Lung (tissue), 12 donors: ENCODE measurements around the gene LRP5. TPM values are rescaled to one million over a fixed set of nuclear protein-coding genes. Genes with fewer than 3 reads are reported as not detected.

Experiments
- ATAC-seq: fragments of 200-7000 bp; cut with Tn5 transposase; one replicate; pipeline ENCODE4 v1.9.1; 2020; ENCODE audit warnings: moderate number of reproducible peaks; ENCODE audit not compliant: insufficient read depth, low FRiP score
- DNase-seq, 3 donors: peaks; one replicate each; pipeline ENCODE4 v3.0.0-alpha.2; 2013 to 2017
- H3K27ac ChIP-seq, 2 donors: one replicate each; pipeline ENCODE4 v1.5.1; 2013; ENCODE audit warnings: mild to moderate bottlenecking in 2 of 2, moderate library complexity in 2 of 2, control low read depth in 1 of 2, inconsistent platforms in 1 of 2, low read depth in 1 of 2, low read length in 1 of 2
- H3K27me3 ChIP-seq, 3 donors: one replicate each; pipeline ENCODE4 v1.5.1; 2013; ENCODE audit warnings: low read length in 2 of 3; ENCODE audit not compliant: control insufficient read depth in 3 of 3, insufficient read depth in 3 of 3
- H3K36me3 ChIP-seq, 4 donors: one replicate each; pipeline ENCODE4 v1.5.1; 2013; ENCODE audit warnings: low read length in 4 of 4, mild to moderate bottlenecking in 1 of 4, moderate library complexity in 1 of 4; ENCODE audit not compliant: control insufficient read depth in 4 of 4, insufficient read depth in 4 of 4
- H3K4me1 ChIP-seq, 5 donors: one replicate each; pipeline ENCODE4 v1.5.1; 2013; ENCODE audit warnings: low read length in 5 of 5, mild to moderate bottlenecking in 2 of 5, moderate library complexity in 1 of 5; ENCODE audit not compliant: control insufficient read depth in 5 of 5, insufficient read depth in 5 of 5
- H3K4me3 ChIP-seq: one replicate; pipeline ENCODE4 v1.5.1; 2013; ENCODE audit warnings: mild to moderate bottlenecking, control low read depth, moderate library complexity
- H3K9ac ChIP-seq, 2 donors: one replicate each; pipeline ENCODE4 v1.5.1; 2013; ENCODE audit warnings: low read length in 2 of 2, control low read depth in 1 of 2; ENCODE audit not compliant: insufficient read depth in 1 of 2
- H3K9me3 ChIP-seq, 4 donors: one replicate each; pipeline ENCODE4 v1.5.1; 2013; ENCODE audit warnings: low read length in 3 of 4, mild to moderate bottlenecking in 1 of 4, moderate library complexity in 1 of 4; ENCODE audit not compliant: control insufficient read depth in 4 of 4, insufficient read depth in 3 of 4
- WGBS, 2 donors: extraction: QIAGEN DNeasy Blood & Tissue Kit; methylation state at CpG; one replicate each; pipeline ENCODE4 v1.1.7; 2013; 5-methylcytosine and 5-hydroxymethylcytosine counted together
- polyA plus RNA-seq, 2 donors: library from polyadenylated mRNA; stranded (reverse); fragments of 200-250 nt; gene quantifications; one replicate each; pipeline ENCODE4 v1.2.1, GENCODE V29; 2013
- total RNA-seq, 2 donors: library from RNA; depleted of rRNA in 1 of 2; stranded (reverse); fragments of >200 nt in 1 of 2; gene quantifications; one replicate each; pipeline ENCODE4 v1.2.1, GENCODE V29; 2014 to 2021
- TF ChIP-seq, protein P1 (sequence below): IDR thresholded peaks from 2 replicates; pipeline ENCODE4 v1.5.1; 2012; ENCODE audit warnings: mild to moderate bottlenecking; ENCODE audit errors: control extremely low read depth, extremely low read depth
- donor health status: control.
- donor health status: control.
- donor health status: Bipolar disorder and iron deficiency.
- donor health status: healthy.
- donor health status: DM: yes; HTN: yes; CAD: no.

LRP5 gene
- total and polyA plus RNA-seq, 4 donors, result 33.7 to 76.4 (median 63.2) TPM

DNA sequence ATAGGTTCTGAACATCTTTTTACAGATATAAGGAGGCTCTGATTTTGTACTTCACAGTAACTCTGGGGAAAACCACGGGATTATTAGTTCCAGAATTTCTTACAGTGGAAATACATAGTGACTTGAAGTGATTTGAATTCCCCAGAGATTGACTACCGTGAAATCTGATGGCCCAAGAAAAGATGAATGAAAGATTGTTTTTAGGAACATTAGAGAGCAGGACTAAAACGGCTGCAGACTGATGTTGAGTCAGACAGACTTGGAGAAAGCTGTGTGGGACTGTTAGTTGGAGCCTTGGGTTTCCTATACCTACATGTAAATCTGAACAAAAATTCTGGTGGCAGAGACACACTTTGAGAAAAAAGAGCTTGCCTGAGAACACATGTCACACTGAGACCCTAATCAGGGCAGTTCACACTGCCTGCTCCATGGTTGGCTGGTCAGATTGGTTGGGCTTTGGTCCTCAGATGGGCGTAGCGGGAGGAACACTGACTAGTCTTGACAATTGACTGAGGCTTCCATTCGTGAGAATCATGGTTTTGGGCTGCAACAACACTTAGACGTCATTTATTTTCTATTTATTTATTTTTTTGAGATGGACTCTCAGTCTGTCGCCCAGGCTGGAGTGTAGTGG is 154.9 kb downstream of the LRP5 start:
- no peak overlapping the region for H3K4me3 ChIP-seq
- no peak for DNase-seq
- H3K4me1 ChIP-seq, result peaks cover 22 to 48% (median 32%) of the 10 kb centered on the region in 5 donors
- H3K9me3 ChIP-seq, result no peaks in the 10 kb centered on the region
- ATAC-seq, result no peak
- no peak overlapping the region for H3K27ac ChIP-seq
- TF ChIP-seq, protein P1, sequence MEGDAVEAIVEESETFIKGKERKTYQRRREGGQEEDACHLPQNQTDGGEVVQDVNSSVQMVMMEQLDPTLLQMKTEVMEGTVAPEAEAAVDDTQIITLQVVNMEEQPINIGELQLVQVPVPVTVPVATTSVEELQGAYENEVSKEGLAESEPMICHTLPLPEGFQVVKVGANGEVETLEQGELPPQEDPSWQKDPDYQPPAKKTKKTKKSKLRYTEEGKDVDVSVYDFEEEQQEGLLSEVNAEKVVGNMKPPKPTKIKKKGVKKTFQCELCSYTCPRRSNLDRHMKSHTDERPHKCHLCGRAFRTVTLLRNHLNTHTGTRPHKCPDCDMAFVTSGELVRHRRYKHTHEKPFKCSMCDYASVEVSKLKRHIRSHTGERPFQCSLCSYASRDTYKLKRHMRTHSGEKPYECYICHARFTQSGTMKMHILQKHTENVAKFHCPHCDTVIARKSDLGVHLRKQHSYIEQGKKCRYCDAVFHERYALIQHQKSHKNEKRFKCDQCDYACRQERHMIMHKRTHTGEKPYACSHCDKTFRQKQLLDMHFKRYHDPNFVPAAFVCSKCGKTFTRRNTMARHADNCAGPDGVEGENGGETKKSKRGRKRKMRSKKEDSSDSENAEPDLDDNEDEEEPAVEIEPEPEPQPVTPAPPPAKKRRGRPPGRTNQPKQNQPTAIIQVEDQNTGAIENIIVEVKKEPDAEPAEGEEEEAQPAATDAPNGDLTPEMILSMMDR, result no peak
- H3K9ac ChIP-seq, result no peak overlapping the region
- peaks cover 0 to 13% (median 6%) of the 10 kb centered on the region in 4 donors for H3K36me3 ChIP-seq
- no peaks in the 10 kb centered on the region for H3K27me3 ChIP-seq
- 77 to 87% methylated on average over 8 of the region's 8 CpGs for WGBS, 2 donors

DNA sequence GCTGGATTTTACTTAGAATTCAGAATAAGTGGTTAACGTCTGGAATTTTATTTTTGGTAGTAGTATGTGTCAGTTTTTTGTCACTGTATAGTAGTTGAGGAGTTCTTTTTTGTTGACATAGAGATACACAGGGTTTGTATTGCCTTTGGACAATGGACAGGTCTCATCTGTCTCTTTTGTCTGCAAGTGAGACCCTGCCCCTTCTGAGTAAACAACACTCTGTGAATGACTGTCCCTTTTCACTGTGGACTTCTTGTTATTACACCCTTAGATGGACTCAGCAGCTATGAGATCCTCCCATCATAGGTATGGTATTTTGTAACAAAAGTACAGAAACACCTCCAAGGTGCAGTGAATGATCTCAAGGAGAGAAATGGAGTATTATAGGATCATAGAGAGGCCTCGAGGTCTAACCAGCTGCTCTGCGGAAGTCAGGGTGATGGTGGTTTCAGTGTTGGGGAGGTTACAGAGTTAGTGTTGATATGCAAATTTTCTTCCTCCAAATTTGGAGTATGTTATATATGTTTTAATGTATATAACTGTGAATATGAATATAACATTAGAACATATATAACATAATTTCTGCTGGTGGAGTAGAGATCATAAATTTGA is 155.9 kb downstream of the LRP5 start:
- ATAC-seq, result no peak
- Histone ChIP-seq H3K4me3 (no peak overlapping the region), H3K27ac (no peak overlapping the region), H3K9me3 (no peaks in the 10 kb centered on the region), H3K4me1 (peaks cover 22 to 39% (median 32%) of the 10 kb centered on the region in 5 donors), H3K9ac (peak overlapping the region in 1 of 2 donors; percentile 23), H3K36me3 (peaks cover 0 to 11% (median 4%) of the 10 kb centered on the region in 4 donors), H3K27me3 (no peaks in the 10 kb centered on the region)
- TF ChIP-seq, protein P1, result no peak
- DNase-seq, result no peak
- 39 to 46% methylated on average over 3 of the region's 3 CpGs for WGBS, 2 donors

GRCh38 chr11:68469122-68469521 is 156.7 kb downstream of the LRP5 start:
- TF ChIP-seq, protein P1, result no peak
- ATAC-seq, result peak; percentile 25

More at GRCh38 chr11:68469122-68469521, 156.7 kb downstream of the LRP5 start:
- Histone ChIP-seq H3K4me3 (no peak overlapping the region), H3K9ac (no peak overlapping the region), H3K36me3 (peaks cover 0 to 11% (median 4%) of the 10 kb centered on the region in 4 donors), H3K4me1 (peaks cover 17 to 34% (median 31%) of the 10 kb centered on the region in 5 donors), H3K9me3 (no peaks in the 10 kb centered on the region), H3K27ac (no peak overlapping the region), H3K27me3 (no peaks in the 10 kb centered on the region)
- 40 to 47% methylated on average over 2 of the region's 2 CpGs for WGBS, 2 donors
- peak in 2 of 3 donors; percentile 42 to 74 for DNase-seq
